KMS-11 (cell line): Measurements from ENCODE around the gene PFDN6.

ENCODE experiments used
- H2AFZ ChIP-seq: fragments of 200-600 bp; sonication (generic); 2 replicates; pipeline ENCODE4 v1.6.1; 2016; ENCODE audit warnings: antibody characterized with exemption, mixed run types, low read depth
- H3K27ac ChIP-seq: fragments of 200-600 bp; sonication (generic); 2 replicates; pipeline ENCODE4 v1.6.1; 2016; ENCODE audit warnings: mild to moderate bottlenecking, mixed run types
- H3K27me3 ChIP-seq: fragments of 200-600 bp; sonication (generic); 2 replicates; pipeline ENCODE4 v1.6.1; 2017; ENCODE audit warnings: mild to moderate bottlenecking, low read depth, mixed run types, moderate library complexity; ENCODE audit not compliant: insufficient read depth
- H3K36me3 ChIP-seq: fragments of 200-600 bp; sonication (generic); 2 replicates; pipeline ENCODE4 v1.6.1; 2017; ENCODE audit warnings: mild to moderate bottlenecking, mixed run types; ENCODE audit not compliant: insufficient read depth
- H3K4me1 ChIP-seq: fragments of 200-600 bp; sonication (generic); 2 replicates; pipeline ENCODE4 v1.6.1; 2016; ENCODE audit warnings: mild to moderate bottlenecking, low read depth, mixed run types; ENCODE audit not compliant: poor library complexity, severe bottlenecking
- H3K4me2 ChIP-seq: fragments of 200-600 bp; sonication (generic); 2 replicates; pipeline ENCODE4 v1.7.0; 2016; ENCODE audit warnings: mild to moderate bottlenecking, mixed run types
- H3K4me3 ChIP-seq: fragments of 200-600 bp; sonication (generic); IDR thresholded peaks from 2 replicates; pipeline ENCODE4 v1.6.1; 2017; ENCODE audit warnings: low read depth, low read length, mixed read lengths; ENCODE audit not compliant: insufficient read depth
- H3K79me2 ChIP-seq: fragments of 200-600 bp; sonication (generic); 2 replicates; pipeline ENCODE4 v1.6.1; 2016; ENCODE audit warnings: low read depth, mixed run types; ENCODE audit not compliant: insufficient read depth
- H3K9ac ChIP-seq: fragments of 200-600 bp; sonication (generic); 2 replicates; pipeline ENCODE4 v1.6.1; 2016; ENCODE audit warnings: mild to moderate bottlenecking, mixed run types
- H4K20me1 ChIP-seq: fragments of 200-600 bp; sonication (generic); 2 replicates; pipeline ENCODE4 v1.6.1; 2016; ENCODE audit warnings: mild to moderate bottlenecking, mixed run types; ENCODE audit not compliant: insufficient read depth
- CTCF ChIP-seq: fragments of 200-600 bp; sonication (generic); conservative IDR thresholded peaks from 2 replicates; pipeline ENCODE4 v1.6.1; 2017; ENCODE audit warnings: low read depth, mild to moderate bottlenecking, antibody characterized with exemption, low read length, moderate library complexity, mixed read lengths

Gene PFDN6

GRCh38 chr6:33292996-33293682 lies 3.7 kb downstream of the PFDN6 start:
- H3K79me2 ChIP-seq = peaks cover 18% of the 10 kb centered on the region; the same call in 1 of the 2 replicates
- no peaks in the 10 kb centered on the region for H3K36me3 ChIP-seq
- no peak overlapping the region for H3K27ac ChIP-seq
- H3K4me2 ChIP-seq = no peak overlapping the region
- TF ChIP-seq CTCF = no peak
- no peak overlapping the region for H3K9ac ChIP-seq
- H4K20me1 ChIP-seq = no peaks in the 10 kb centered on the region
- H3K4me1 ChIP-seq = peaks cover 19% of the 10 kb centered on the region
- no peaks in the 10 kb centered on the region for H3K27me3 ChIP-seq
- no peak overlapping the region for H2AFZ ChIP-seq
- H3K4me3 ChIP-seq = no peak overlapping the region

DNA sequence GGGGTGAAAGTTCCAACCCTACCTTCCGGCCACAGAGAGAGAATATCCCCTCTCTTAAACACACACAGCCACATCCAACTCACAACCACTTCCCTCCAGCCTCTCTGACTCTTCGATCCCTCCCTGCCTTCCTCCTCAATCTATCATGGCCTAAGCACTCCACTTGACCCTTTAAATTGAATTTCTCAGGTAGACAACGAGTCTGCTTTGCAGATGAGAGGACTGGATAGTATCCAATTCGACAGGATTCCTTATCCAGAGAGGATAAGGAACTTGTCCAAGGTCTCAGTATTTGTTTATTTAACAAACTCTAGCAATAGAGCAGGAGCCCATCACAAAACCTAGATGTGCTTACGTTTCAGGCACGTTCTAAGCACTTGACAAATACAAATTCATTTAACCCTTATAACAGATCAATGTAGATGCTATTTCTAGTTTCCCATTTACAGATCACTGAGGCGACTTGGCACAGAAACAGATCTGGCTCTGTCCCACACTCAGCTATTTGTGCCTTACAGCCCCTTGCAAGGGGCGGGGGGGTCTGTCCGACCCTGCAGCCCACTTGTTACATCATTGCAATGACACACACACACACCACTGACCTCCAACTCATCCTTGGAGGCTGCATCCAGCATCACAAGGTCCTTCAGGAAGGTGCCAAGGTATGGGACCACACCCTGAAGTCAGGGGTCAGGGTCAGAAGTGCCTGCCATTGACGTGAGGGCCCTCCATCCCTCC lies 4.9 kb downstream of the PFDN6 start:
- Histone ChIP-seq H2AFZ (no peak overlapping the region), H4K20me1 (no peaks in the 10 kb centered on the region), H3K4me3 (no peak overlapping the region), H3K27me3 (no peaks in the 10 kb centered on the region), H3K9ac (no peak overlapping the region), H3K79me2 (peaks cover 13% of the 10 kb centered on the region; the same call in 1 of the 2 replicates), H3K36me3 (no peaks in the 10 kb centered on the region), H3K27ac (no peak overlapping the region), H3K4me1 (peaks cover 17% of the 10 kb centered on the region), H3K4me2 (no peak overlapping the region)
- no peak for TF ChIP-seq CTCF

- no peaks in the 10 kb centered on the region for H3K27me3 ChIP-seq
- no peaks in the 10 kb centered on the region for H4K20me1 ChIP-seq
- H3K36me3 ChIP-seq = no peaks in the 10 kb centered on the region
- H3K4me1 ChIP-seq = peaks cover 16% of the 10 kb centered on the region
- H2AFZ ChIP-seq = no peak overlapping the region
- TF ChIP-seq CTCF = no peak
- H3K9ac ChIP-seq = no peak overlapping the region
- H3K79me2 ChIP-seq = no peaks in the 10 kb centered on the region
- no peak overlapping the region for H3K4me3 ChIP-seq
- H3K27ac ChIP-seq = no peak overlapping the region
- no peak overlapping the region for H3K4me2 ChIP-seq
Observed at GRCh38 chr6:33295621-33296369, 6.4 kb downstream of the PFDN6 start.

- peaks cover 13% of the 10 kb centered on the region for H3K4me1 ChIP-seq
- H3K4me3 ChIP-seq = no peak overlapping the region
- no peaks in the 10 kb centered on the region for H4K20me1 ChIP-seq
- H3K9ac ChIP-seq = no peak overlapping the region
- peak overlapping the region; percentile 68; the same call in 1 of the 2 replicates for H3K4me2 ChIP-seq
- no peak overlapping the region for H2AFZ ChIP-seq
- no peak overlapping the region for H3K27ac ChIP-seq
- no peak for TF ChIP-seq CTCF
- H3K36me3 ChIP-seq = no peaks in the 10 kb centered on the region
- no peaks in the 10 kb centered on the region for H3K79me2 ChIP-seq
- no peaks in the 10 kb centered on the region for H3K27me3 ChIP-seq
Observed at GRCh38 chr6:33296797-33297405, 7.5 kb downstream of the PFDN6 start.
